Measurements from ENCODE around the gene FAT4.

The FAT4 gene

GRCh38 chr4:125334926-125335325, 20.2 kb downstream of the FAT4 start:
- no peaks in the 10 kb centered on the region for H3K36me3 ChIP-seq (replicated peaks; ENCODE audit: low read depth, low read length)
- H2AFZ ChIP-seq (ENCODE audit: low read depth, low read length) = no peak overlapping the region
- H3K9ac ChIP-seq (ENCODE audit: low read length) = no peak overlapping the region
- H4K20me1 ChIP-seq (ENCODE audit: insufficient read depth, low read length) = no peaks in the 10 kb centered on the region
- TF ChIP-seq CTCF (IDR thresholded peaks at IDR 0.05; ENCODE audit: low read depth, low read length) (no peak), EZH2phosphoT487 (IDR thresholded peaks at IDR 0.05; ENCODE audit: low read depth) (no peak)
- no peaks in the 10 kb centered on the region for H3K9me3 ChIP-seq (ENCODE audit: insufficient read depth, low read length)
- H3K4me3 ChIP-seq (ENCODE audit: low read length) = no peak overlapping the region
- no peaks in the 10 kb centered on the region for H3K27me3 ChIP-seq (ENCODE audit: low read depth, low read length)
- H3K4me2 ChIP-seq (ENCODE audit: low read length) = no peak overlapping the region
- no peaks in the 10 kb centered on the region for H3K4me1 ChIP-seq (ENCODE audit: low read length)
- H3K79me2 ChIP-seq (ENCODE audit: low read length) = no peaks in the 10 kb centered on the region
- H3K27ac ChIP-seq (ENCODE audit: low read length) = no peak overlapping the region

GRCh38 chr4:125338814-125339213, 24.1 kb downstream of the FAT4 start:
- H3K79me2 ChIP-seq (ENCODE audit: low read length) = no peaks in the 10 kb centered on the region
- H2AFZ ChIP-seq (ENCODE audit: low read depth, low read length) = no peak overlapping the region
- no peak overlapping the region for H3K27ac ChIP-seq (ENCODE audit: low read length)
- H3K36me3 ChIP-seq (replicated peaks; ENCODE audit: low read depth, low read length) = no peaks in the 10 kb centered on the region
- H3K9me3 ChIP-seq (ENCODE audit: insufficient read depth, low read length) = no peaks in the 10 kb centered on the region
- no peaks in the 10 kb centered on the region for H3K27me3 ChIP-seq (ENCODE audit: low read depth, low read length)
- H4K20me1 ChIP-seq (ENCODE audit: insufficient read depth, low read length) = no peaks in the 10 kb centered on the region
- no peak overlapping the region for H3K9ac ChIP-seq (ENCODE audit: low read length)
- no peak overlapping the region for H3K4me3 ChIP-seq (ENCODE audit: low read length)
- no peaks in the 10 kb centered on the region for H3K4me1 ChIP-seq (ENCODE audit: low read length)
- H3K4me2 ChIP-seq (ENCODE audit: low read length) = no peak overlapping the region
- TF ChIP-seq CTCF (IDR thresholded peaks at IDR 0.05; ENCODE audit: low read depth, low read length) = no peak
- no peak for TF ChIP-seq EZH2phosphoT487 (IDR thresholded peaks at IDR 0.05; ENCODE audit: low read depth)

- Histone ChIP-seq H4K20me1 (ENCODE audit: insufficient read depth, low read length) (no peaks in the 10 kb centered on the region), H3K4me3 (ENCODE audit: low read length) (no peak overlapping the region), H3K79me2 (ENCODE audit: low read length) (no peaks in the 10 kb centered on the region), H2AFZ (ENCODE audit: low read depth, low read length) (no peak overlapping the region), H3K9ac (ENCODE audit: low read length) (no peak overlapping the region), H3K4me1 (ENCODE audit: low read length) (no peaks in the 10 kb centered on the region), H3K9me3 (ENCODE audit: insufficient read depth, low read length) (no peaks in the 10 kb centered on the region), H3K27ac (ENCODE audit: low read length) (no peak overlapping the region), H3K36me3 (replicated peaks; ENCODE audit: low read depth, low read length) (no peaks in the 10 kb centered on the region), H3K4me2 (ENCODE audit: low read length) (no peak overlapping the region), H3K27me3 (ENCODE audit: low read depth, low read length) (no peaks in the 10 kb centered on the region)
- TF ChIP-seq CTCF (IDR thresholded peaks at IDR 0.05; ENCODE audit: low read depth, low read length) (no peak), EZH2phosphoT487 (IDR thresholded peaks at IDR 0.05; ENCODE audit: low read depth) (no peak)
These were observed 29.4 kb downstream of the FAT4 start for GRCh38 chr4:125344198-125344597.

- Histone ChIP-seq H3K4me1 (ENCODE audit: low read length) (no peaks in the 10 kb centered on the region), H3K4me2 (ENCODE audit: low read length) (no peak overlapping the region)
These were observed 31.9 kb downstream of the FAT4 start for GRCh38 chr4:125346616-125347015.

More at GRCh38 chr4:125346616-125347015, 31.9 kb downstream of the FAT4 start:
- Histone ChIP-seq H3K27ac (ENCODE audit: low read length) (no peak overlapping the region), H3K79me2 (ENCODE audit: low read length) (no peaks in the 10 kb centered on the region), H3K4me3 (ENCODE audit: low read length) (no peak overlapping the region), H4K20me1 (ENCODE audit: insufficient read depth, low read length) (no peaks in the 10 kb centered on the region), H3K9ac (ENCODE audit: low read length) (no peak overlapping the region), H2AFZ (ENCODE audit: low read depth, low read length) (no peak overlapping the region), H3K9me3 (ENCODE audit: insufficient read depth, low read length) (no peaks in the 10 kb centered on the region), H3K36me3 (replicated peaks; ENCODE audit: low read depth, low read length) (no peaks in the 10 kb centered on the region), H3K27me3 (ENCODE audit: low read depth, low read length) (no peaks in the 10 kb centered on the region)
- TF ChIP-seq CTCF (IDR thresholded peaks at IDR 0.05; ENCODE audit: low read depth, low read length) (no peak), EZH2phosphoT487 (IDR thresholded peaks at IDR 0.05; ENCODE audit: low read depth) (no peak)
